B cell (primary cell): ENCODE data around the gene PJA1. TPM values are rescaled to one million over a fixed set of nuclear protein-coding genes. Genes with fewer than 3 reads are reported as not detected.

ENCODE experiments used
- ATAC-seq: fragments of 200-7000 bp; cut with Tn5 transposase; one replicate; pipeline ENCODE4 v1.10.0; 2021; ENCODE audit warnings: low read depth, mild to moderate bottlenecking, moderate number of reproducible peaks, moderate library complexity
- CTCF ChIA-PET: fragments of 350-600 bp; sonication (Branson Sonifier 250); formaldehyde crosslinking; loops from one replicate; lab custom pipeline; 2021; ENCODE audit warnings: antibody characterized with exemption, inconsistent platforms; lab: Charles Lee
- POLR2A ChIA-PET: fragments of 350-600 bp; sonication (Branson Sonifier 250); formaldehyde crosslinking; loops from one replicate; lab custom pipeline; 2021; ENCODE audit warnings: antibody characterized with exemption; lab: Charles Lee
- DNase-seq: peaks from one replicate; pipeline ENCODE4 v3.0.0; 2013
- H2AFZ ChIP-seq: 2 replicates; pipeline ENCODE4 v1.6.1; 2012; ENCODE audit warnings: mild to moderate bottlenecking, low read depth, low read length; ENCODE audit not compliant: insufficient read depth, poor library complexity, severe bottlenecking
- H3K27ac ChIP-seq, 2 donors: 1 replicate in 1 of 2; 2 replicates in 1 of 2; pipeline ENCODE4 v1.5.1; 2012 to 2013; ENCODE audit warnings: low read length in 2 of 2, mild to moderate bottlenecking in 2 of 2, moderate library complexity in 1 of 2
- H3K27me3 ChIP-seq, 4 experiments: fragments of 200-600 bp in 1 of 4; sonication (generic) in 1 of 4; replicated peaks in 1 of 4; 1 replicate in 2 of 4; 2 replicates in 2 of 4; pipeline versions ENCODE4 v1.6.1 to v1.7.0; 2013 to 2016; ENCODE audit warnings: low read length in 3 of 4, mild to moderate bottlenecking in 2 of 4, mixed read lengths in 1 of 4, moderate library complexity in 1 of 4; ENCODE audit not compliant: insufficient read depth in 4 of 4, control insufficient read depth in 3 of 4; ENCODE audit errors: control extremely low read depth in 1 of 4
- H3K36me3 ChIP-seq, 2 experiments: replicated peaks in 1 of 2; 1 replicate in 1 of 2; 2 replicates in 1 of 2; pipeline versions ENCODE4 v1.6.1 to v1.7.1; 2013; ENCODE audit warnings: low read length in 1 of 2; ENCODE audit not compliant: insufficient read depth in 2 of 2, control insufficient read depth in 1 of 2; ENCODE audit errors: control extremely low read depth in 1 of 2, extremely low read depth in 1 of 2
- H3K4me1 ChIP-seq, 2 donors: fragments of 200-600 bp in 1 of 2; sonication (generic) in 1 of 2; 1 replicate in 1 of 2; 2 replicates in 1 of 2; pipeline versions ENCODE4 v1.5.1 to v1.6.1; 2013 to 2017; ENCODE audit warnings: low read length in 2 of 2; ENCODE audit not compliant: control insufficient read depth in 2 of 2, insufficient read depth in 2 of 2
- H3K4me2 ChIP-seq: replicated peaks from 2 replicates; pipeline ENCODE3; 2012; ENCODE audit warnings: mild to moderate bottlenecking, low read depth, low read length; ENCODE audit not compliant: poor library complexity, severe bottlenecking
- H3K4me3 ChIP-seq, 5 experiments: fragments of 200-600 bp in 1 of 5; sonication (generic) in 1 of 5; 1 replicate in 3 of 5; 2 replicates in 2 of 5; pipeline versions ENCODE4 v1.5.1 to v1.7.0; 2011 to 2016; ENCODE audit warnings: low read length in 4 of 5, mild to moderate bottlenecking in 4 of 5, low read depth in 2 of 5, control low read depth in 1 of 5, moderate library complexity in 1 of 5; ENCODE audit not compliant: insufficient read depth in 1 of 5; ENCODE audit errors: control extremely low read depth in 1 of 5, extremely low read depth in 1 of 5
- H3K79me2 ChIP-seq: fragments of 200-600 bp; sonication (generic); one replicate; pipeline ENCODE4 v1.6.0; 2016; ENCODE audit warnings: low read length; ENCODE audit not compliant: control insufficient read depth, insufficient read depth
- H3K9ac ChIP-seq: fragments of 200-600 bp; sonication (generic); 2 replicates; pipeline ENCODE4 v1.6.1; 2017; ENCODE audit warnings: mild to moderate bottlenecking, low read length, moderate library complexity
- H3K9me3 ChIP-seq, 3 donors: one replicate each; pipeline versions ENCODE4 v1.6.1 to v1.7.1; 2013; ENCODE audit warnings: low read length in 2 of 3; ENCODE audit not compliant: control insufficient read depth in 2 of 3, insufficient read depth in 1 of 3; ENCODE audit errors: control extremely low read depth in 1 of 3
- H4K20me1 ChIP-seq: 2 replicates; pipeline ENCODE4 v1.6.0; 2012; ENCODE audit warnings: mild to moderate bottlenecking, low read length; ENCODE audit not compliant: insufficient read depth, control insufficient read depth, poor library complexity, severe bottlenecking
- H3K27ac Mint-ChIP-seq: one replicate; pipeline ENCODE4 v1.8.0; 2021; ENCODE audit warnings: mixed read lengths
- H3K27me3 Mint-ChIP-seq: one replicate; pipeline ENCODE4 v1.8.0; 2021; ENCODE audit warnings: mixed read lengths
- H3K4me1 Mint-ChIP-seq: one replicate; pipeline ENCODE4 v1.8.0; 2021; ENCODE audit warnings: mixed read lengths
- H3K4me3 Mint-ChIP-seq: one replicate; pipeline ENCODE4 v1.8.0; 2021; ENCODE audit warnings: mixed read lengths
- H3K9me3 Mint-ChIP-seq: one replicate; pipeline ENCODE4 v1.8.0; 2022; ENCODE audit warnings: mixed read lengths; ENCODE audit not compliant: insufficient read depth
- CTCF ChIP-seq: fragments of 200-600 bp; IDR thresholded peaks from one replicate; pipeline ENCODE4 v1.8.0; 2022; ENCODE audit warnings: antibody characterized with exemption, mild to moderate bottlenecking
- EZH2 ChIP-seq: IDR thresholded peaks from 2 replicates; pipeline ENCODE4 v1.6.1; 2012; ENCODE audit warnings: borderline replicate concordance, low read depth, mild to moderate bottlenecking, moderate library complexity, low read length; ENCODE audit not compliant: insufficient read depth, poor library complexity, severe bottlenecking
- WGBS: methylation state at CpG from one replicate; pipeline ENCODE4 v1.1.5; 2013; ENCODE audit warnings: missing lambda C conversion rate; ENCODE audit not compliant: insufficient coverage; 5-methylcytosine and 5-hydroxymethylcytosine counted together
- intact Hi-C: fragments of 100-400 bp; cut with micrococcal nuclease; formaldehyde crosslinking; loops from one replicate; pipeline ENCODE4 v1.10.0; 2022
- polyA plus RNA-seq: library from polyadenylated mRNA; depleted of rRNA; stranded (reverse); fragments of >200 nt; gene quantifications from 2 replicates; pipeline ENCODE4 v1.2.3, GENCODE V29; 2012
- total RNA-seq, 2 donors: library from RNA; stranded (reverse); fragments of 120-200 nt in 1 of 2; gene quantifications; 1 replicate in 1 of 2; 2 replicates in 1 of 2; pipeline versions ENCODE4 v1.2.3 to v1.2.4, GENCODE V29; 2013 to 2022

PJA1 gene
- total and polyA plus RNA-seq, 2 donors (not counting 1 experiment from before 2014, with no cell fraction given) = 17.7 to 21.3 TPM

- Mint-ChIP-seq H3K4me1 (no peaks in the 10 kb centered on the region), H3K4me3 (no peak overlapping the region), H3K27me3 (peaks cover 26% of the 10 kb centered on the region), H3K27ac (no peak overlapping the region), H3K9me3 (no peaks in the 10 kb centered on the region)
- Histone ChIP-seq H2AFZ (no peak overlapping the region), H3K36me3 (no peaks in the 10 kb centered on the region), H3K4me1 (no peaks in the 10 kb centered on the region), H3K4me3 (no peak overlapping the region), H3K4me2 (no peak overlapping the region), H3K9me3 (peaks cover 0 to 1% (median 0%) of the 10 kb centered on the region in 3 donors), H3K27me3 (no peaks in the 10 kb centered on the region), H3K27ac (no peak overlapping the region), H3K9ac (no peak overlapping the region), H3K79me2 (no peaks in the 10 kb centered on the region), H4K20me1 (no peaks in the 10 kb centered on the region)
- ChIA-PET CTCF (no interaction called here), POLR2A (no interaction called here)
- no peak for ATAC-seq
- no peak for DNase-seq
- intact Hi-C loops = no loop called here
- WGBS = no CpG with 5 or more reads among the region's 12 CpGs
- TF ChIP-seq CTCF = no peak
- TF ChIP-seq EZH2 = no peak
Observed at GRCh38 chrX:69179380-69179911, 14.2 kb upstream of the PJA1 start.

- WGBS = no CpG with 5 or more reads among the region's 3 CpGs
- peaks cover 0 to 1% (median 0%) of the 10 kb centered on the region in 3 donors for H3K9me3 ChIP-seq
- Mint-ChIP-seq H3K4me1 (no peaks in the 10 kb centered on the region), H3K27ac (no peak overlapping the region), H3K27me3 (peaks cover 26% of the 10 kb centered on the region), H3K9me3 (no peaks in the 10 kb centered on the region), H3K4me3 (no peak overlapping the region)
- H3K36me3 ChIP-seq = no peaks in the 10 kb centered on the region
- H4K20me1 ChIP-seq = no peaks in the 10 kb centered on the region
- no peaks in the 10 kb centered on the region for H3K79me2 ChIP-seq
- CTCF ChIA-PET = no interaction called here
- ATAC-seq (no peak), DNase-seq (no peak)
- POLR2A ChIA-PET = no interaction called here
- no peak overlapping the region for H3K9ac ChIP-seq
- H3K4me3 ChIP-seq = no peak overlapping the region
- no peak overlapping the region for H2AFZ ChIP-seq
- H3K4me1 ChIP-seq = no peaks in the 10 kb centered on the region
- H3K4me2 ChIP-seq = no peak overlapping the region
- no peaks in the 10 kb centered on the region for H3K27me3 ChIP-seq
- intact Hi-C loops = no loop called here
- no peak overlapping the region for H3K27ac ChIP-seq
- no peak for TF ChIP-seq EZH2
- TF ChIP-seq CTCF = no peak
Observed at GRCh38 chrX:69178592-69178991, 13.3 kb upstream of the PJA1 start.
